Measurements from ENCODE around the gene ECD.

ECD gene

GRCh38 chr10:73096449-73097304 is 71.1 kb downstream of the ECD start, which contains the start of gene P4HA1:
Gene P4HA1 (minus strand): TSS chr10:73096866. CDS start chr10:73074883, 21,983 bp downstream.
- DNase-seq (ENCODE audit: low read depth, low spot score), result peak; percentile 96

GRCh38 chr10:73096041-73096448 is 71.8 kb downstream of the ECD start:
- DNase-seq (ENCODE audit: low read depth, low spot score), result no peak

DNA sequence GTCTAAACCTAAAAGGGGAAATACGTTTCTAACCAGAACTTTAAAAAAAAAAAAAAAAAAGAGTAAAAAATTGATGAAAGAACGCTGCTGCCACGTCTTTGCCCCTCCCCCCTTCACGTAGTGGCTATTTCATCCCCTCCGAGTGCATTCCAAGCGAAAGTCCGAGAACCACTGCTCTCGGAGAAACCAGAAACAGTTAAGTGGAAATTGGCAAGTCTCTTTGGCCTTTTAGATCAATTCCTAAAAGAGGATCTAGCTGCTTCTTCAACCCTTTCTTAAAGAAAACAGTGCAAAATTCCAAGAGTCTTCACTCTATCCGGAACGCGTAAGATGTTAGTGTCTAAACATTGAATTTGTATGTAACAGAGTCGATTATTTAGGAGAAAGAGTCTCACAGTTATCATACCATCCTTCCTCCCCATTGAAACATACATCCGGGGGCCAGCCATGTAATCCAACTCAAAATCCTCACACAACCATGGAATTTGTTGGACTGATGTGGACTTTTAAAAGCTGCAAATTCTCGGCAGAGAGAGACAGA is 72.3 kb downstream of the ECD start:
- DNase-seq (ENCODE audit: low read depth, low spot score), result no peak

DNA sequence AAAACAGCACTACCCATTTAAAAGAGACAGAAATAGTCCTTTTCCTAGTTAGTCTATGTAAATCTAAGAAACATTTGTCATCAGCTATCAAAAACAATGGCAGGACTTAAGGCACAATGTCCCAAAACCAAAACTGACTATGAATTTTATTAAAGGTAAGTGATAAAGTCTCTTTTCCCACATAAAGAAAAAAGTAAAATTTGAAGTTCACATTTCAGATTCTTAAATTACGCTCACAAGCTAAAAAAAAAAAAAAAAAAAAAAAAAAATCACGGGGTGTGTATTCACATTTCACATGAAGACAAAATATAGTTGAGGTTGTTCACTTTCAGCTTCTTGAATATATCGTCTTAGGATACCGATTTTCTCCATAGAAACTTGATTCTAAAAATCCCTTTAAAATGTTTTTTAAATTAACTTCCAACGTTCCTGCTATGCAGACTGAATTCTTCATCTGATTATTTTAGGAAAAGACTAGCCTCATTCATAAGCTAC is 72.8 kb downstream of the ECD start:
- no peak for DNase-seq (ENCODE audit: low read depth, low spot score)

DNA sequence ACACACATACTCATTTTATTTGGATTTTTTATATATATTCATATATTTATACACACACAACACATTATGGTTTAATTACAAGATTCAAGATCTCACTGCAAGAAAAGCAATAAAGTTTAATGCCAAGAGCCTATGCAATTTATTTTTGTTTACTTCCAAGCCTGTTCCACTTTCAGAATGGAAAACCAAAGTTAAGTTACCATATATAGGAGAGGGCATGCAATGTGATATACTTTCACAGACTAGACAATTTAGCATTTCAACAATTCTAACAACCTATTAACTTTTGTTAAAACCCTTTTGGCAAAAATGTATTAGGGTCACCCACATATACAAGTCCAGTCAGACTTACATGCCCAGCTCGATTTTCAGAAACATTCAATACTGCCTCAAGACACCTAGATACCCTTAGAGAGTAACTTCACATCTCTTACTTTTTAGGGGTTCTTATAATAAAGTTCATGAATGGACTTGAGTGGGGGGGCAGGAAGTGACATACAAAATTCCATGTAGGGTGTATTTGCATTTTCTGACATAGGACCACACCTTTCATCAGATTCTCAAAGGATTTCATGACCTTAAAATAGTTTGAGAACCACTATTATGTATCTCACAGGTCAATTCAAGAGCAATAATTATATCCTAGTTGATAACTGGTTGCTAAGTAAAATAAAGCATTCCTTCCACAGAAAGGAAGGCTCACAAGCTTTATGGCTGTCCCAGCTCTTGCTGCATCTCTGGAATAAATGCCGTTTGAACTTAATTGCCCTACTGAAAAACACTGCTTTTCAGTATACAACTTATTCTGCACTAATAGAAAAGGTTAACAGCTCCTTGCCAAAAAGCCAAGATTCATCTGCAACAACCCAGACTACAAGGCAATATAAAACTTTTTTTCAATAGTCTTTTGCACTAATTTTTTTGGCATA is 73.6 kb downstream of the ECD start:
- no peak for DNase-seq (ENCODE audit: low read depth, low spot score)

- DNase-seq (ENCODE audit: low read depth, low spot score), result no peak
Measured at GRCh38 chr10:73092830-73093229, 75.0 kb downstream of the ECD start.

DNA sequence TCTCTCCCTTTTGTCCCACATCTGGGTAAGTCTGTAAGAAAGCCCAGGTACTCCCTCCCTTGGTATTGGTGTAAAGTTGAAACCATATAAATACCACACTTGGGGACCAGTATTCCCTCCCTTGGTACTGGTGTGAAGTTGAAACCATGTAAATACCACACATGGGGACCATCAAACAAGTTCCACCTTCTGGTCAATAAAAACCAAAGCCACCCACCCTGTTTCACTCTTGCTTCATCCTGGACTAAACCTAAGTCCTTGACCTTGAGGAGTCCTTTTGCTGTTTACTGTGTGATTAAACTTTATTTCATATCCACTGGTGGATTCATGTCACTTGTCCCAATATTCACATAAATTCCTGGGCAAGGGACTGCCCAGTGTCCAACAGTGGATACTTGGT is 79.5 kb downstream of the ECD start:
- DNase-seq (ENCODE audit: low read depth, low spot score), result no peak

DNA sequence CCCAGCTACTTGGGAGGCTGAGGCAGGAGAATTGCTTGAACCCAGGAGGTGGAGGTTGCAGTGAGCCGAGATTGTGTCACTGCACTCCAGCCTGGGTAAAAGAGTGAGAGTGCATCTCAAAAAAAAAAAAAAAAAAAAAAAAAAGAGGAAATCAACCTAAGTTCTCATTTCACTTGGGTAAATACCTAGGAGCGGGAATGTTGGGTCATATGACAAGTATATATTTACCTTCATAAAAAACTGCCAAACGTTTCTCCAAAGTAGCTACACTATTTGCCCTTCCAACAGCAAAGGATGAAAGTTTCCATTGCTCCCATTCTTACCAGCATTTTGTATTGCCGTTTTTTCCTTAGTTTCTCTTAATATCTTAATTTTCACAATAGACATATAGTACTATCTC is 81.0 kb downstream of the ECD start:
- DNase-seq (ENCODE audit: low read depth, low spot score), result no peak

DNA sequence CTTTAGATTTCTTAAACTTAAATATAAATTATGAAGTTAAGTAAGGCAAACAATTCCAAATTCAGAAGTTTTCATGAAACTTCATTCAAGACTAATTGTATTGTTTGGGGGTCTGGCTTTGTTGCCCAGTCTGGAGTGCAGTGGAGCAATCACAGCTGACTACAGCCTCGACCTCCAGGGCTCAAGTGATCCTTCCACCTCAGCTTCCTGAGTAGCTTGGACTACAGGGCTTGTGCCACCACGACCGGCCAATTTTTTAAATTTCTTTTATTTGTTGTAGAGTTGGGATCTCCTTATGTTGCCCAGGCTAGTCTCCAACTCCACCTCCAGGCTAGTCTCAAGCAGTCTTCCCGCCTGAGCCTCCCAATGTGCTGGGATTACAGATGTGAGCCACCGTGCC is 83.6 kb downstream of the ECD start:
- no peak for DNase-seq (ENCODE audit: low read depth, low spot score)
